GM19035 (cell line): Measurements from ENCODE around the gene DAND5.

ENCODE experiments used
- ATAC-seq: cut with Tn5 transposase; IDR thresholded peaks from one replicate; pipeline ENCODE4 v1.9.1; 2021; ENCODE audit not compliant: unreplicated experiment

The DAND5 gene

GRCh38 chr19:13019332-13019731 is 50.0 kb downstream of the DAND5 start:
- ATAC-seq, result no peak

GRCh38 chr19:13020002-13020414 is 50.6 kb downstream of the DAND5 start:
- no peak for ATAC-seq

- ATAC-seq, result no peak
These were observed 52.9 kb downstream of the DAND5 start for GRCh38 chr19:13022111-13022858.

GRCh38 chr19:13022859-13023636 is 53.7 kb downstream of the DAND5 start:
- no peak for ATAC-seq

- ATAC-seq, result no peak
These were observed 54.3 kb downstream of the DAND5 start for GRCh38 chr19:13023656-13024055.
